Pulmonary artery endothelial cell (primary cell): ENCODE measurements around the gene COTL1. TPM values are rescaled to one million over a fixed set of nuclear protein-coding genes. Genes with fewer than 3 reads are reported as not detected.
A peak's percentile ranks its signal among the peaks of the same experiment; 100 is the strongest.

Experiments used
- DNase-seq: peaks from one replicate; pipeline ENCODE4 v3.0.0-alpha.2; 2011; ENCODE audit warnings: low read depth, low spot score
- total RNA-seq: library from RNA; depleted of rRNA; stranded (reverse); fragments of >200 nt; gene quantifications from 2 replicates; pipeline ENCODE4 v1.2.3, GENCODE V29; 2014

Gene COTL1
- total RNA-seq, 1 donor from 2014 or later, result 124 TPM

- DNase-seq, result no peak
Measured at GRCh38 chr16:84614968-84615813, 2.7 kb downstream of the COTL1 start.

GRCh38 chr16:84614623-84614967, 3.3 kb downstream of the COTL1 start:
- no peak for DNase-seq

- no peak for DNase-seq
Measured at GRCh38 chr16:84614073-84614459, 3.8 kb downstream of the COTL1 start.

- no peak for DNase-seq
Measured at GRCh38 chr16:84613408-84614072, 4.3 kb downstream of the COTL1 start.

GRCh38 chr16:84612686-84613085, 5.2 kb downstream of the COTL1 start:
- no peak for DNase-seq

- DNase-seq, result no peak
Measured at GRCh38 chr16:84611041-84611440, 6.8 kb downstream of the COTL1 start.

GRCh38 chr16:84610376-84610775, 7.5 kb downstream of the COTL1 start:
- no peak for DNase-seq

- no peak for DNase-seq
Measured at GRCh38 chr16:84609563-84610177, 8.2 kb downstream of the COTL1 start.

GRCh38 chr16:84608282-84608681, 9.6 kb downstream of the COTL1 start:
- DNase-seq, result no peak

- no peak for DNase-seq
Measured at GRCh38 chr16:84607694-84608093, 10.2 kb downstream of the COTL1 start.

GRCh38 chr16:84607061-84607460, 10.8 kb downstream of the COTL1 start:
- no peak for DNase-seq

- no peak for DNase-seq
Measured at GRCh38 chr16:84606081-84606875, 11.6 kb downstream of the COTL1 start.

- no peak for DNase-seq
Measured at GRCh38 chr16:84605339-84605848, 12.5 kb downstream of the COTL1 start.

- no peak for DNase-seq
Measured at GRCh38 chr16:84604477-84605013, 13.3 kb downstream of the COTL1 start.

GRCh38 chr16:84603940-84604339, 13.9 kb downstream of the COTL1 start:
- no peak for DNase-seq

GRCh38 chr16:84603140-84603816, 14.6 kb downstream of the COTL1 start:
- peak; percentile 80 for DNase-seq

GRCh38 chr16:84600343-84601229, 17.3 kb downstream of the COTL1 start:
- DNase-seq, result no peak

- DNase-seq, result peak; percentile 63
Measured at GRCh38 chr16:84599521-84600202, 18.2 kb downstream of the COTL1 start.

- DNase-seq, result no peak
Measured at GRCh38 chr16:84598360-84598759, 19.5 kb downstream of the COTL1 start.
